K562 (cell line): ENCODE data around the gene PTPN1. TPM values are rescaled to one million over a fixed set of nuclear protein-coding genes. Genes with fewer than 3 reads are reported as not detected.
A peak's percentile ranks its signal among the peaks of the same experiment; 100 is the strongest.

Experiments used
- ATAC-seq: fragments of 200-7000 bp; cut with Tn5 transposase; 3 replicates; pipeline ENCODE4 v1.9.1; 2020; ENCODE audit warnings: moderate library complexity
- BruUV-seq: library from RNA; stranded (reverse); fragments of 400-500 nt; replicated peaks from 2 replicates; lab custom pipeline; 2021; lab: Mats Ljungman, UMichigan
- CTCF ChIA-PET: fragments of 300-600 bp; formaldehyde crosslinking; extraction: SDS; loops from one replicate; lab custom pipeline; 2021; ENCODE audit warnings: low intra/inter-chr PET ratio; lab: Yijun Ruan, JAX
- POLR2A ChIA-PET: fragments of 300-600, 350-650 bp; sonication (Branson Sonifier 250); formaldehyde crosslinking; extraction: SDS; loops from one replicate; lab custom pipeline; 2021; ENCODE audit warnings: antibody characterized with exemption, inconsistent platforms; lab: Yijun Ruan, JAX
- DNase-seq, 4 experiments: peaks; one replicate each; pipeline versions ENCODE4 v3.0.0 to v3.0.0-alpha.2; 2011 to 2018; ENCODE audit warnings: low spot score in 3 of 4, mixed read lengths in 3 of 4; ENCODE audit errors: extremely low read depth in 1 of 4
- FAIRE-seq: peaks from 2 replicates; lab custom pipeline; 2011; peaks lifted over from hg19 to GRCh38; lab: Jason Lieb, UNC
- H2AFZ ChIP-seq: 2 replicates; pipeline ENCODE4 v1.6.0; 2011; ENCODE audit warnings: low read depth, low read length, control low read depth, inconsistent platforms
- H3K27ac ChIP-seq: fragments of 200-600 bp; 3 replicates; pipeline ENCODE4 v1.8.0; 2011; ENCODE audit warnings: low read depth, mild to moderate bottlenecking, control low read depth, inconsistent platforms, low read length, moderate library complexity, mixed read lengths; ENCODE audit errors: extremely low read depth
- H3K27me3 ChIP-seq, 2 experiments: fragments of 300-600 bp in 1 of 2; 2 replicates in 1 of 2; 3 replicates in 1 of 2; pipeline versions ENCODE4 v1.6.0 to v1.8.0; 2011; ENCODE audit warnings: inconsistent platforms in 2 of 2, low read length in 2 of 2, mild to moderate bottlenecking in 1 of 2, mixed read lengths in 1 of 2, moderate library complexity in 1 of 2; ENCODE audit not compliant: control insufficient read depth in 2 of 2, insufficient read depth in 2 of 2
- H3K36me3 ChIP-seq: fragments of 300-600 bp; 3 replicates; pipeline ENCODE4 v1.8.0; 2011; ENCODE audit warnings: mild to moderate bottlenecking, low read length, inconsistent platforms; ENCODE audit not compliant: control insufficient read depth, insufficient read depth
- H3K4me1 ChIP-seq, 2 experiments: fragments of 200-600 bp in 1 of 2; replicated peaks in 1 of 2; 2 replicates in 1 of 2; 3 replicates in 1 of 2; pipeline versions ENCODE4 v1.5.1 to v1.8.0; 2011; ENCODE audit warnings: inconsistent platforms in 2 of 2, low read length in 2 of 2, mild to moderate bottlenecking in 1 of 2, mixed read lengths in 1 of 2, moderate library complexity in 1 of 2; ENCODE audit not compliant: control insufficient read depth in 2 of 2, insufficient read depth in 2 of 2
- H3K4me2 ChIP-seq: 2 replicates; pipeline ENCODE4 v1.6.1; 2011; ENCODE audit warnings: low read length, control low read depth, inconsistent platforms, mixed read lengths; ENCODE audit not compliant: insufficient read depth
- H3K4me3 ChIP-seq: fragments of 200-600 bp; sonication (generic), shearing (Covaris generic); 2 replicates; pipeline ENCODE4 v1.5.1; 2016; ENCODE audit warnings: control low read depth, inconsistent platforms
- H3K79me2 ChIP-seq: fragments of 200-600 bp; 3 replicates; pipeline ENCODE4 v1.8.0; 2011; ENCODE audit warnings: low read length, inconsistent platforms; ENCODE audit not compliant: control insufficient read depth, insufficient read depth
- H3K9ac ChIP-seq, 2 experiments: 2 replicates each; pipeline versions ENCODE4 v1.6.0 to v1.6.1; 2011; ENCODE audit warnings: low read depth in 2 of 2, low read length in 2 of 2, control low read depth in 1 of 2, inconsistent platforms in 1 of 2, mild to moderate bottlenecking in 1 of 2, mixed read lengths in 1 of 2; ENCODE audit not compliant: insufficient read depth in 1 of 2
- H3K9me1 ChIP-seq: one replicate; pipeline ENCODE4 v1.6.0; 2011; ENCODE audit warnings: inconsistent platforms, mild to moderate bottlenecking, low read length, moderate library complexity; ENCODE audit not compliant: control insufficient read depth, insufficient read depth
- H3K9me3 ChIP-seq: replicated peaks from 2 replicates; pipeline ENCODE4 v1.5.1; 2011; ENCODE audit warnings: low read depth, low read length, inconsistent platforms; ENCODE audit not compliant: control insufficient read depth, insufficient read depth
- H4K20me1 ChIP-seq: replicated peaks from 2 replicates; pipeline ENCODE4 v1.6.1; 2011; ENCODE audit warnings: low read length, inconsistent platforms, mixed read lengths; ENCODE audit not compliant: control insufficient read depth, insufficient read depth
- CREBBP ChIP-seq: IDR thresholded peaks from one replicate; pipeline ENCODE4 v1.6.1; 2012; ENCODE audit warnings: low read depth, mild to moderate bottlenecking, control low read depth, inconsistent platforms, low read length
- GTF2A2 ChIP-seq: IDR thresholded peaks from 2 replicates; pipeline ENCODE4 v1.6.1; 2016; ENCODE audit warnings: mild to moderate bottlenecking, missing genetic modification characterization, missing compliant biosample characterization
- HLTF ChIP-seq: fragments of 450-650 bp; IDR thresholded peaks from 2 replicates; pipeline ENCODE4 v1.6.1; 2016
- IRF2 ChIP-seq: sonication (generic); formaldehyde crosslinking; IDR thresholded peaks from 2 replicates; pipeline ENCODE4 v1.8.1; 2022; ENCODE audit warnings: mild to moderate bottlenecking, missing genetic modification reagents
- ZNF175 ChIP-seq: fragments of 200-800 bp; sonication (Bioruptor generic); IDR thresholded peaks from 2 replicates; pipeline ENCODE4 v1.6.1; 2016; ENCODE audit warnings: low read depth, mild to moderate bottlenecking, missing genetic modification characterization, missing compliant biosample characterization
- ZNF77 ChIP-seq: fragments of 250-450 bp; sonication (Bioruptor Pico); IDR thresholded peaks from 2 replicates; pipeline ENCODE4 v1.5.0; 2020
- WGBS: fragments of 100-300 bp; shearing (Covaris generic); methylation state at CpG from one replicate; pipeline ENCODE4 v1.1.6; 2016; ENCODE audit warnings: low coverage, mixed read lengths; ENCODE audit not compliant: insufficient coverage; ENCODE audit errors: missing lambda C conversion rate; 5-methylcytosine and 5-hydroxymethylcytosine counted together
- in situ Hi-C: fragments of 300-500 bp; cut with MboI; formaldehyde crosslinking; loops from 4 replicates; pipeline ENCODE4 v1.15.0; 2018; ENCODE audit warnings: inconsistent platforms, mixed read lengths
- intact Hi-C: fragments of 100-400 bp; cut with micrococcal nuclease; formaldehyde crosslinking; loops from 2 replicates; pipeline ENCODE4 v1.14.2; 2022
- polyA plus RNA-seq, 8 experiments: library from polyadenylated mRNA; depleted of rRNA in 4 of 8; stranded (reverse) in 5 of 8; unstranded in 3 of 8; fragments of >200 nt; fragmentation: Nextera tagmentation in 2 of 8; fragmentation: Illumina TruSeq in 1 of 8; extraction: Ambion mirVana in 2 of 8; extraction: Trizol in 1 of 8; gene quantifications; 2 replicates each; pipeline versions ENCODE4 v1.2.1 to v1.2.3, GENCODE V29; 2011 to 2014; ENCODE audit warnings: inconsistent platforms in 1 of 8, missing spikeins in 1 of 8
- total RNA-seq, 7 experiments: library from RNA; depleted of rRNA in 6 of 7; stranded (reverse); fragments of >200 nt in 6 of 7; fragmentation: Illumina TruSeq in 2 of 7; extraction: Trizol in 2 of 7; gene quantifications; 2 replicates each; pipeline versions ENCODE4 v1.2.1 to v1.2.3, GENCODE V29; 2011 to 2021; ENCODE audit warnings: low replicate concordance in 1 of 7
- TF ChIP-seq, protein P1 (sequence below): fragments of 250-450 bp; sonication (Bioruptor Pico); IDR thresholded peaks from 2 replicates; pipeline ENCODE4 v1.4.0; 2020; ENCODE audit warnings: mild to moderate bottlenecking, moderate library complexity, borderline replicate concordance

Gene PTPN1
- total and polyA plus RNA-seq, 9 of the 15 experiments (the other 6 are each of a cell fraction or from before 2014, with no cell fraction given): 11.0 to 85.3 (median 54.0) TPM

- H3K27ac ChIP-seq: no peak overlapping the region
- no peaks in the 10 kb centered on the region for H3K9me3 ChIP-seq
- H4K20me1 ChIP-seq: no peaks in the 10 kb centered on the region
- no TSS peak for BruUV-seq
- 0 out of 3 replicates have a peak, but pooled peaks cover 9% of the 10 kb centered on the region for H3K79me2 ChIP-seq
- FAIRE-seq: no peak
- DNase-seq: no peak
- no peak overlapping the region for H2AFZ ChIP-seq
- no peak overlapping the region; a peak in 1 of 4 replicates for H3K9ac ChIP-seq
- no peak for TF ChIP-seq GTF2A2
- TF ChIP-seq IRF2: no peak
- TF ChIP-seq CREBBP: no peak
- H3K4me2 ChIP-seq: no peak overlapping the region
- no peak for ATAC-seq
- no peaks in the 10 kb centered on the region for H3K9me1 ChIP-seq
- 78% methylated on average over 4 of the region's 4 CpGs for WGBS
- CTCF ChIA-PET: no interaction called here
- no peaks in the 10 kb centered on the region for H3K27me3 ChIP-seq
- peaks cover 74% of the 10 kb centered on the region for H3K36me3 ChIP-seq
- peaks cover 0 to 12% of the 10 kb centered on the region in 2 experiments; a peak in 2 of 5 replicates for H3K4me1 ChIP-seq
- intact Hi-C loops (no loop called here), in situ Hi-C loops (no loop called here)
- POLR2A ChIA-PET: no interaction called here
- no peak overlapping the region for H3K4me3 ChIP-seq
Observed at GRCh38 chr20:50621068-50621665, 111.0 kb downstream of the PTPN1 start.

GRCh38 chr20:50624351-50625016, 114.3 kb downstream of the PTPN1 start:
- Histone ChIP-seq H3K4me2 (no peak overlapping the region), H3K36me3 (peaks cover 61% of the 10 kb centered on the region), H4K20me1 (0 out of 2 replicates have a peak, but pooled peaks cover 4% of the 10 kb centered on the region), H3K9ac (0 out of 4 replicates have a peak overlapping the region, but pooled peaks of 1 of the 2 experiments have one; percentile 6)
- FAIRE-seq (no peak), DNase-seq (no peak)
- intact Hi-C loops: loop anchor here (5.0 kb wide), 1 partner anchor 163 kb away; no protein-coding TSS in a partner anchor
- 92% methylated on average over 18 of the region's 18 CpGs for WGBS
- POLR2A ChIA-PET: no interaction called here
- TF ChIP-seq ZNF77 (CRISPR knock-in tag) (no peak), ZNF175 (no peak), HLTF (no peak)
- TF ChIP-seq, protein P1, sequence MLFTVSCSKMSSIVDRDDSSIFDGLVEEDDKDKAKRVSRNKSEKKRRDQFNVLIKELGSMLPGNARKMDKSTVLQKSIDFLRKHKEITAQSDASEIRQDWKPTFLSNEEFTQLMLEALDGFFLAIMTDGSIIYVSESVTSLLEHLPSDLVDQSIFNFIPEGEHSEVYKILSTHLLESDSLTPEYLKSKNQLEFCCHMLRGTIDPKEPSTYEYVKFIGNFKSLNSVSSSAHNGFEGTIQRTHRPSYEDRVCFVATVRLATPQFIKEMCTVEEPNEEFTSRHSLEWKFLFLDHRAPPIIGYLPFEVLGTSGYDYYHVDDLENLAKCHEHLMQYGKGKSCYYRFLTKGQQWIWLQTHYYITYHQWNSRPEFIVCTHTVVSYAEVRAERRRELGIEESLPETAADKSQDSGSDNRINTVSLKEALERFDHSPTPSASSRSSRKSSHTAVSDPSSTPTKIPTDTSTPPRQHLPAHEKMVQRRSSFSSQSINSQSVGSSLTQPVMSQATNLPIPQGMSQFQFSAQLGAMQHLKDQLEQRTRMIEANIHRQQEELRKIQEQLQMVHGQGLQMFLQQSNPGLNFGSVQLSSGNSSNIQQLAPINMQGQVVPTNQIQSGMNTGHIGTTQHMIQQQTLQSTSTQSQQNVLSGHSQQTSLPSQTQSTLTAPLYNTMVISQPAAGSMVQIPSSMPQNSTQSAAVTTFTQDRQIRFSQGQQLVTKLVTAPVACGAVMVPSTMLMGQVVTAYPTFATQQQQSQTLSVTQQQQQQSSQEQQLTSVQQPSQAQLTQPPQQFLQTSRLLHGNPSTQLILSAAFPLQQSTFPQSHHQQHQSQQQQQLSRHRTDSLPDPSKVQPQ (CRISPR knock-in tag): no peak
- TF ChIP-seq, all 486 proteins: peak for 0
- no TSS peak for BruUV-seq
- Histone ChIP-seq H3K9me1 (no peaks in the 10 kb centered on the region), H3K79me2 (0 out of 3 replicates have a peak, but pooled peaks cover 11% of the 10 kb centered on the region), H3K9me3 (no peaks in the 10 kb centered on the region), H3K27ac (no peak overlapping the region), H3K4me1 (peaks cover 0 to 24% of the 10 kb centered on the region in 2 experiments; a peak in 3 of 5 replicates), H3K27me3 (no peaks in the 10 kb centered on the region), H2AFZ (no peak overlapping the region), H3K4me3 (no peak overlapping the region)
- in situ Hi-C loops: no loop called here
- no peak for ATAC-seq
- CTCF ChIA-PET: interaction anchor here (2.4 kb wide), 1 partner anchor 120 kb away, joined by 12 read pairs; no protein-coding TSS in a partner anchor
